SK-N-SH treated with all-trans-retinoic acid at 6 μM for 48 hours (cell line): ENCODE results near the gene PHLDB3.
A peak's percentile ranks its signal among the peaks of the same experiment; 100 is the strongest.

Source experiments
- ARNTL ChIP-seq: fragments of 450-650 bp; formaldehyde crosslinking; IDR thresholded peaks from 2 replicates; pipeline ENCODE4 v1.5.0; 2020; ENCODE audit warnings: low read depth, mild to moderate bottlenecking, moderate library complexity, borderline replicate concordance
- CREB5 ChIP-seq: fragments of 250-450 bp; sonication (Bioruptor Pico); IDR thresholded peaks from 2 replicates; pipeline ENCODE4 v1.5.1; 2020; ENCODE audit warnings: low read depth, mild to moderate bottlenecking, moderate library complexity
- CSDC2 ChIP-seq: fragments of 250-450 bp; sonication (Bioruptor Pico); IDR thresholded peaks from 2 replicates; pipeline ENCODE4 v1.5.0; 2020; ENCODE audit warnings: mild to moderate bottlenecking, moderate library complexity
- ESRRG ChIP-seq: fragments of 250-450 bp; sonication (Bioruptor Pico); IDR thresholded peaks from 2 replicates; pipeline ENCODE4 v1.6.1; 2021; ENCODE audit warnings: mild to moderate bottlenecking
- OSR1 ChIP-seq: fragments of 250-450 bp; sonication (Bioruptor Pico); IDR thresholded peaks from 2 replicates; pipeline ENCODE4 v1.8.0; 2022; ENCODE audit warnings: moderate library complexity, mild to moderate bottlenecking, inconsistent platforms
- PATZ1 ChIP-seq: fragments of 250-450 bp; sonication (Bioruptor Pico); IDR thresholded peaks from 2 replicates; pipeline ENCODE4 v1.8.0; 2020; ENCODE audit warnings: mild to moderate bottlenecking, moderate library complexity, borderline replicate concordance
- POU6F1 ChIP-seq: fragments of 250-450 bp; sonication (Bioruptor Pico); IDR thresholded peaks from 2 replicates; pipeline ENCODE4 v1.8.0; 2021; ENCODE audit warnings: low read depth, mild to moderate bottlenecking, moderate library complexity, borderline replicate concordance
- RARB ChIP-seq: fragments of 250-450 bp; sonication (Bioruptor Pico); IDR thresholded peaks from 2 replicates; pipeline ENCODE4 v1.8.0; 2021; ENCODE audit warnings: mild to moderate bottlenecking, moderate library complexity
- SNAI2 ChIP-seq: fragments of 250-450 bp; sonication (Bioruptor Pico); IDR thresholded peaks from 2 replicates; pipeline ENCODE4 v1.5.0; 2020; ENCODE audit warnings: mild to moderate bottlenecking, moderate library complexity
- TOX ChIP-seq: fragments of 250-450 bp; sonication (Bioruptor Pico); IDR thresholded peaks from 2 replicates; pipeline ENCODE4 v1.8.0; 2021; ENCODE audit warnings: mild to moderate bottlenecking, moderate library complexity, borderline replicate concordance
- TSHZ2 ChIP-seq: fragments of 250-450 bp; sonication (Bioruptor Pico); IDR thresholded peaks from 2 replicates; pipeline ENCODE4 v1.5.0; 2020; ENCODE audit warnings: mild to moderate bottlenecking, moderate library complexity
- ZFP3 ChIP-seq: fragments of 250-450 bp; sonication (Bioruptor Pico); IDR thresholded peaks from 2 replicates; pipeline ENCODE4 v1.5.0; 2020; ENCODE audit warnings: mild to moderate bottlenecking, moderate library complexity
- ZFP30 ChIP-seq: fragments of 450-650 bp; formaldehyde crosslinking; IDR thresholded peaks from 2 replicates; pipeline ENCODE4 v1.5.0; 2022; ENCODE audit warnings: mild to moderate bottlenecking, moderate library complexity
- ZNF8 ChIP-seq: fragments of 450-650 bp; formaldehyde crosslinking; IDR thresholded peaks from 2 replicates; pipeline ENCODE4 v1.5.0; 2020; ENCODE audit warnings: mild to moderate bottlenecking, moderate library complexity

- TF ChIP-seq ESRRG (no peak), TSHZ2 (peak; percentile 65; the same call in 1 of the 2 replicates), OSR1 (CRISPR knock-in tag) (no peak), PATZ1 (CRISPR knock-in tag) (no peak), ARNTL (CRISPR knock-in tag) (no peak), TOX (no peak), ZFP3 (no peak), CREB5 (CRISPR knock-in tag) (no peak), CSDC2 (CRISPR knock-in tag) (no peak), RARB (CRISPR knock-in tag) (no peak), SNAI2 (CRISPR knock-in tag) (no peak), ZNF8 (no peak), POU6F1 (CRISPR knock-in tag) (no peak), ZFP30 (CRISPR knock-in tag) (no peak)
These were observed 66.1 kb downstream of the PHLDB3 start for GRCh38 chr19:43438291-43439031.
